ENCODE data around the gene RALGDS. TPM values are rescaled to one million over a fixed set of nuclear protein-coding genes. Genes with fewer than 3 reads are reported as not detected.

RALGDS gene
- total RNA-seq, 1 experiment from 2014 or later: 36.1 TPM

GRCh38 chr9:133080161-133080560, 40.9 kb downstream of the RALGDS start:
- no TSS peak for BruUV-seq (replicated peaks)

More at GRCh38 chr9:133080161-133080560, 40.9 kb downstream of the RALGDS start:
- no peaks in the 10 kb centered on the region for H3K9me3 ChIP-seq (ENCODE audit: control insufficient read depth in 1 of 2, insufficient read depth in 1 of 2, low read depth in 1 of 2, low read length in 2 of 2)
- ChIA-PET POLR2A (no interaction called here), CTCF (no interaction called here), RAD21 (ENCODE audit: low non-redundant PET in 1 of 2, low total read pairs in 2 of 2, uncharacterized antibody in 2 of 2, unreplicated experiment in 2 of 2) (no interaction called here)
- H3K4me1 ChIP-seq (ENCODE audit: control insufficient read depth in 1 of 2, insufficient read depth in 2 of 2, low read length in 2 of 2): no peaks in the 10 kb centered on the region
- no peak overlapping the region for H2AFZ ChIP-seq (ENCODE audit: low read depth, low read length, poor library complexity, severe bottlenecking)
- intact Hi-C loops (cut with micrococcal nuclease): no loop called here
- H4K20me1 ChIP-seq (ENCODE audit: insufficient read depth): no peaks in the 10 kb centered on the region
- no peak for TF ChIP-seq CTCF (IDR thresholded peaks at IDR 0.05 in 2 of 3, conservative IDR thresholded peaks at IDR 0.05 in 1 of 3; ENCODE audit: borderline replicate concordance in 1 of 3, insufficient read depth in 1 of 3, low read depth in 2 of 3, low read length in 2 of 3)
- no peak for TF ChIP-seq ELF1 (IDR thresholded peaks at IDR 0.05; ENCODE audit: borderline replicate concordance, low read depth)
- no peak for TF ChIP-seq POLR2AphosphoS5 (IDR thresholded peaks at IDR 0.05; ENCODE audit: low read depth, low read length)
- no peak for TF ChIP-seq JUND (IDR thresholded peaks at IDR 0.05)
- no peak for TF ChIP-seq EZH2phosphoT487 (IDR thresholded peaks at IDR 0.05; ENCODE audit: borderline replicate concordance)
- no peak for TF ChIP-seq CEBPB (IDR thresholded peaks at IDR 0.05; ENCODE audit: low read depth)
- no peak for TF ChIP-seq ZFX (IDR thresholded peaks at IDR 0.05)
- TF ChIP-seq, protein P1, sequence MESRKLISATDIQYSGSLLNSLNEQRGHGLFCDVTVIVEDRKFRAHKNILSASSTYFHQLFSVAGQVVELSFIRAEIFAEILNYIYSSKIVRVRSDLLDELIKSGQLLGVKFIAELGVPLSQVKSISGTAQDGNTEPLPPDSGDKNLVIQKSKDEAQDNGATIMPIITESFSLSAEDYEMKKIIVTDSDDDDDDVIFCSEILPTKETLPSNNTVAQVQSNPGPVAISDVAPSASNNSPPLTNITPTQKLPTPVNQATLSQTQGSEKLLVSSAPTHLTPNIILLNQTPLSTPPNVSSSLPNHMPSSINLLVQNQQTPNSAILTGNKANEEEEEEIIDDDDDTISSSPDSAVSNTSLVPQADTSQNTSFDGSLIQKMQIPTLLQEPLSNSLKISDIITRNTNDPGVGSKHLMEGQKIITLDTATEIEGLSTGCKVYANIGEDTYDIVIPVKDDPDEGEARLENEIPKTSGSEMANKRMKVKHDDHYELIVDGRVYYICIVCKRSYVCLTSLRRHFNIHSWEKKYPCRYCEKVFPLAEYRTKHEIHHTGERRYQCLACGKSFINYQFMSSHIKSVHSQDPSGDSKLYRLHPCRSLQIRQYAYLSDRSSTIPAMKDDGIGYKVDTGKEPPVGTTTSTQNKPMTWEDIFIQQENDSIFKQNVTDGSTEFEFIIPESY (IDR thresholded peaks at IDR 0.05; ENCODE audit: extremely low read depth, insufficient replicate concordance, low read length): no peak
- no peak for TF ChIP-seq EZH2 (IDR thresholded peaks at IDR 0.05)
- TF ChIP-seq POLR2A (IDR thresholded peaks at IDR 0.05; ENCODE audit: borderline replicate concordance, extremely low read depth, insufficient read depth, insufficient read length): no peak
- TF ChIP-seq CBX3 (IDR thresholded peaks at IDR 0.05; ENCODE audit: low read depth): no peak
- H3K9ac ChIP-seq (ENCODE audit: low read length): no peak overlapping the region
- H3K36me3 ChIP-seq (ENCODE audit: control insufficient read depth in 1 of 2, insufficient read depth in 2 of 2, low read length in 2 of 2): no peaks in the 10 kb centered on the region
- H3K27ac ChIP-seq (ENCODE audit: low read depth, low read length): no peak overlapping the region
- ATAC-seq (no peak), DNase-seq (ENCODE audit: low read depth, low spot score) (no peak)
- H3K4me3 ChIP-seq (replicated peaks in 1 of 2; ENCODE audit: low read depth in 1 of 2, low read length in 2 of 2): no peak overlapping the region
- H3K79me2 ChIP-seq (ENCODE audit: insufficient read depth, low read length): no peaks in the 10 kb centered on the region
- H3K9me2 ChIP-seq (ENCODE audit: insufficient read depth): no peaks in the 10 kb centered on the region
- no peak overlapping the region for H3K4me2 ChIP-seq (ENCODE audit: low read length)
- 0 out of 2 replicates have a peak, but pooled peaks cover 3% of the 10 kb centered on the region for H3K27me3 ChIP-seq (ENCODE audit: insufficient read depth, low read length)
